DMS53 (cell line): ENCODE data around the gene AGT.
"Not testable (repeated sequence)": the region's sequence is repeated elsewhere in the genome, so short reads cannot be mapped to it uniquely, and the experiment has no call there.

Experiments
- DNase-seq: peaks from one replicate; lab custom pipeline; 2025; lab: John Stamatoyannopoulos, UW

The AGT gene

GRCh38 chr1:230691615-230692014 is 22.3 kb downstream of the AGT start:
- DNase-seq: no peak

- DNase-seq: no peak
Measured at GRCh38 chr1:230690101-230690500, 23.8 kb downstream of the AGT start.

- no peak for DNase-seq
Measured at GRCh38 chr1:230686747-230687146, 27.2 kb downstream of the AGT start.

- no peak for DNase-seq
Measured at GRCh38 chr1:230684998-230685397, 28.9 kb downstream of the AGT start.

- no peak for DNase-seq
Measured at GRCh38 chr1:230684146-230684545, 29.8 kb downstream of the AGT start.

GRCh38 chr1:230682882-230683610 is 30.9 kb downstream of the AGT start:
- DNase-seq: no peak

GRCh38 chr1:230682274-230682673 is 31.6 kb downstream of the AGT start:
- no peak for DNase-seq

- peak; percentile 91 for DNase-seq
Measured at GRCh38 chr1:230681599-230681998, 32.3 kb downstream of the AGT start.

GRCh38 chr1:230680300-230681025 is 33.5 kb downstream of the AGT start:
- DNase-seq: peak; percentile 38

GRCh38 chr1:230679825-230680224 is 34.1 kb downstream of the AGT start:
- DNase-seq: no peak

- no peak for DNase-seq
Measured at GRCh38 chr1:230679192-230679591, 34.7 kb downstream of the AGT start.

- no peak for DNase-seq
Measured at GRCh38 chr1:230677200-230677599, 36.7 kb downstream of the AGT start.

- no peak for DNase-seq
Measured at GRCh38 chr1:230674581-230674980, 39.3 kb downstream of the AGT start.

- DNase-seq: no peak
Measured at GRCh38 chr1:230669543-230669942, 44.4 kb downstream of the AGT start.

- no peak for DNase-seq
Measured at GRCh38 chr1:230668227-230668626, 45.7 kb downstream of the AGT start.

- DNase-seq: peak; percentile 64
Measured at GRCh38 chr1:230661976-230662375, 51.9 kb downstream of the AGT start.

GRCh38 chr1:230658691-230659090 is 55.2 kb downstream of the AGT start:
- DNase-seq: no peak

- not testable (repeated sequence) for DNase-seq
Measured at GRCh38 chr1:230658103-230658502, 55.8 kb downstream of the AGT start.

- not testable (repeated sequence) for DNase-seq
Measured at GRCh38 chr1:230656719-230657118, 57.2 kb downstream of the AGT start.
